Adrenal gland (tissue), 12 donors: ENCODE measurements around the gene COX19. TPM values are rescaled to one million over a fixed set of nuclear protein-coding genes. Genes with fewer than 3 reads are reported as not detected.

Experiments used
- DNase-seq, 7 donors: peaks; one replicate each; pipeline ENCODE4 v3.0.0-alpha.2; 2019 to 2020
- H3K27ac ChIP-seq, 5 donors: fragments of 200-600 bp; sonication (generic) in 4 of 5; 1 replicate in 3 of 5; 2 replicates in 2 of 5; pipeline versions ENCODE4 v1.5.1 to v1.8.0; 2016 to 2020; ENCODE audit warnings: mild to moderate bottlenecking in 1 of 5
- H3K27me3 ChIP-seq: fragments of 200-600 bp; 2 replicates; pipeline ENCODE4 v1.8.0; 2021
- H3K36me3 ChIP-seq, 2 donors: fragments of 200-600 bp; replicated peaks in 1 of 2; 1 replicate in 1 of 2; 2 replicates in 1 of 2; pipeline versions ENCODE4 v1.5.1 to v1.8.0; 2018 to 2022
- H3K4me1 ChIP-seq, 2 donors: fragments of 200-600 bp; replicated peaks in 1 of 2; 1 replicate in 1 of 2; 2 replicates in 1 of 2; pipeline versions ENCODE4 v1.5.1 to v1.8.0; 2018 to 2021
- H3K4me3 ChIP-seq, 4 donors: fragments of 200-600 bp; sonication (generic) in 3 of 4; one replicate each; pipeline ENCODE4 v1.5.1; 2016 to 2018
- H3K9me3 ChIP-seq, 3 donors: fragments of 200-600 bp; sonication (generic) in 1 of 3; replicated peaks in 1 of 3; 1 replicate in 2 of 3; 2 replicates in 1 of 3; pipeline versions ENCODE4 v1.5.1 to v1.8.0; 2016 to 2021
- CTCF ChIP-seq, 6 experiments: fragments of 450-650 bp in 4 of 6; fragments of 200-600 bp in 2 of 6; sonication (generic) in 1 of 6; IDR thresholded peaks; 1 replicate in 5 of 6; 2 replicates in 1 of 6; pipeline versions ENCODE4 v1.5.1 to v1.8.0; 2016 to 2021; ENCODE audit warnings: antibody characterized with exemption in 6 of 6, mild to moderate bottlenecking in 2 of 6, moderate library complexity in 1 of 6
- POLR2A ChIP-seq, 2 donors: fragments of 450-650 bp; IDR thresholded peaks; one replicate each; pipeline ENCODE4 v1.6.1; 2017; ENCODE audit warnings: antibody characterized with exemption in 2 of 2, mild to moderate bottlenecking in 2 of 2, moderate library complexity in 1 of 2
- WGBS, 4 donors: extraction: QIAGEN DNeasy Blood & Tissue Kit in 2 of 4; methylation state at CpG; one replicate each; pipeline versions ENCODE4 v1.1.5 to v1.1.7; 2013 to 2017; 5-methylcytosine and 5-hydroxymethylcytosine counted together
- intact Hi-C, 2 donors: fragments of 100-400 bp; cut with DNase I; formaldehyde crosslinking; loops; one replicate each; pipeline versions ENCODE4 v1.14.1 to v1.15.0; 2022 to 2023
- polyA plus RNA-seq, 3 donors: library from polyadenylated mRNA; stranded (reverse); fragments of 200-250 nt in 2 of 3; fragments of 350-450 nt in 1 of 3; fragmentation: Illumina TruSeq in 1 of 3; extraction: RNeasy Lipid Tissue Mini Kit (QIAGEN cat#74804) in 1 of 3; gene quantifications; one replicate each; pipeline ENCODE4 v1.2.3, GENCODE V29; 2013 to 2014
- total RNA-seq, 9 donors: library from RNA; depleted of rRNA in 4 of 9; stranded (reverse); fragments of >200 nt in 4 of 9; fragments of 120-200 nt in 1 of 9; fragmentation: NEBNext Ultra II Directional in 1 of 9; extraction: Animal tissue kit (Norgen Biotek cat#: 25700) in 1 of 9; gene quantifications; one replicate each; pipeline versions ENCODE4 v1.1.0 to v1.2.4, GENCODE V29; 2013 to 2023
- donor health status: healthy with polysubstance abuse.
- donor health status: Bipolar disorder and iron deficiency.
- donor health status: DM: yes; HTN: yes; CAD: no.
- donor health status: DM: no; HTN: no; CAD: no.
- donor health status: DM: no; HTN: no; CAD: no.
- donor health status: DM: yes; HTN: yes; CAD: no.

Gene COX19
- total and polyA plus RNA-seq, 12 donors = 9.1 to 32.4 (median 18.9) TPM

- Histone ChIP-seq H3K27me3 (no peaks in the 10 kb centered on the region), H3K36me3 (peaks cover 0 to 31% of the 10 kb centered on the region in 2 donors), H3K4me3 (peak overlapping the region in 1 of 4 donors; percentile 6), H3K27ac (peak overlapping the region in 4 of 5 donors; percentile 71 to 86 (median 76)), H3K9me3 (no peaks in the 10 kb centered on the region), H3K4me1 (peaks cover 22 to 29% of the 10 kb centered on the region in 2 donors)
- peak in 6 of 7 donors; percentile 78 to 90 (median 85) for DNase-seq
- TF ChIP-seq POLR2A (IDR thresholded peaks at IDR 0.05) = peak in 1 of 2 donors; percentile 73
- TF ChIP-seq CTCF (IDR thresholded peaks at IDR 0.05) = peak in 4 of 6 experiments; percentile 29 to 44 (median 40)
- 19 to 23% (median 21%) methylated on average over 18 to 27 of the region's 27 CpGs for WGBS, 4 donors
- intact Hi-C loops = loop anchor here in 1 of 2 donors (10.0 kb wide), 1 partner anchor 80 kb away; no protein-coding TSS in a partner anchor
Measured at GRCh38 chr7:964401-965231, 10.7 kb downstream of the COX19 start.

- Histone ChIP-seq H3K36me3 (peaks cover 0 to 20% of the 10 kb centered on the region in 2 donors), H3K4me3 (no peak overlapping the region), H3K27ac (no peak overlapping the region), H3K9me3 (no peaks in the 10 kb centered on the region), H3K4me1 (peaks cover 22 to 29% of the 10 kb centered on the region in 2 donors), H3K27me3 (no peaks in the 10 kb centered on the region)
- TF ChIP-seq CTCF (IDR thresholded peaks at IDR 0.05) = no peak
- TF ChIP-seq POLR2A (IDR thresholded peaks at IDR 0.05) = no peak
- DNase-seq = peak in 1 of 7 donors; percentile 36
- intact Hi-C loops = loop anchor here in 1 of 2 donors (10.0 kb wide), 1 partner anchor 79 kb away; no protein-coding TSS in a partner anchor
- 14 to 28% (median 22%) methylated on average over 5 to 37 of the region's 37 CpGs for WGBS, 4 donors
Measured at GRCh38 chr7:963236-964078, 11.9 kb downstream of the COX19 start.

- intact Hi-C loops = loop anchor here in 1 of 2 donors (10.0 kb wide), 1 partner anchor 78 kb away; no protein-coding TSS in a partner anchor
- H3K4me1 ChIP-seq = peaks cover 22 to 29% of the 10 kb centered on the region in 2 donors
- no peaks in the 10 kb centered on the region for H3K9me3 ChIP-seq
- no peak for DNase-seq
- H3K36me3 ChIP-seq = peaks cover 0 to 10% of the 10 kb centered on the region in 2 donors
- TF ChIP-seq CTCF (IDR thresholded peaks at IDR 0.05) (no peak), POLR2A (IDR thresholded peaks at IDR 0.05) (no peak)
- 60 to 81% (median 80%) methylated on average over 1 to 17 of the region's 17 CpGs for WGBS, 4 donors
- no peaks in the 10 kb centered on the region for H3K27me3 ChIP-seq
- no peak overlapping the region for H3K4me3 ChIP-seq
- H3K27ac ChIP-seq = no peak overlapping the region
Measured at GRCh38 chr7:962401-963081, 12.8 kb downstream of the COX19 start.
